ENCODE measurements around the gene NEURL1B. TPM values are rescaled to one million over a fixed set of nuclear protein-coding genes. Genes with fewer than 3 reads are reported as not detected.
A peak's percentile ranks its signal among the peaks of the same experiment; 100 is the strongest.

The NEURL1B gene
- total and polyA plus RNA-seq, 4 donors = 1.5 to 10.0 (median 5.5) TPM

DNA sequence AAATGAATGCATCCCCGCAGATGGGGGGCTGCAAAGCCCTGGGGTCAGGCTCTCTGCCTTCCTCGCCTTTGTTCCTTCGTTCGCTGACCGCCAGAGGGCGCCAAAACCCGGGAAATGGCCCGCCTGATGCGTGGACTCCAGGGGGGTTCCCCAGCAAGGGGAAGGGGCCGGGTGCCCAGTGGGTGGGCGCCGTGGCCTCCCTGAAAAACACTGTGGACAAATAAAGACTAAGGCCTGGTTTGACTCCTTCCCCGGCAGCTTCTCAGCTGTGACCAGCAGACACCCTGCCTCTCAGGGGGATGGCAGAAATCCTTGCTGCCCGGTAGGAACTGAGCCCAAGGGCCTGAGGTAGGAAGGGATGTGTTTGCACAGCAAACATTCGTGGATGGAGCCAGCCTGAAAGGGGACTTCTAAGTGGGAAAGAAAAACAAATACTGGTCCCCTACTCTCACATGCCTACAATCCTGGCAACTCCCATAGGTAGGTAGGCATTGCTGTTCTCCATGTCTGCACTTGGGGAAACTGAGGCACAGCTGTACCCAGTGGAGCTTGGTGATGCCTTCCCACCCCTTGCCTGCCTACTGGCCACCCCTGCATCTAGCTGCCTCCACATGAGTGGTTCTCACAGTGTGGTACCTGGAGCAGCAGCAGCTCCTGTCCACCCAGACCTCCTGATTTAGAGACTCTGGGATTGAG, 72.2 kb downstream of the NEURL1B start:
- H3K9ac ChIP-seq (ENCODE audit: low read depth in 1 of 2, low read length in 2 of 2) = peak overlapping the region in 1 of 2 donors; percentile 36
- WGBS = 1% methylated on average over 15 of the region's 15 CpGs
- H3K9me3 ChIP-seq (ENCODE audit: control insufficient read depth in 4 of 4, low read length in 3 of 4) = no peaks in the 10 kb centered on the region
- peaks cover 11 to 38% (median 22%) of the 10 kb centered on the region in 4 donors for H3K4me1 ChIP-seq (ENCODE audit: control insufficient read depth in 4 of 4, insufficient read depth in 4 of 4, low read length in 3 of 4)
- H3K36me3 ChIP-seq (ENCODE audit: control insufficient read depth in 4 of 4, insufficient read depth in 3 of 4, low read depth in 1 of 4, low read length in 3 of 4) = no peaks in the 10 kb centered on the region
- TF ChIP-seq JUND (IDR thresholded peaks at IDR 0.05) (no peak), HNF4A (conservative IDR thresholded peaks at IDR 0.05) (no peak), HNF4G (IDR thresholded peaks at IDR 0.05) (no peak), SP1 (IDR thresholded peaks at IDR 0.05) (no peak), RAD21 (IDR thresholded peaks at IDR 0.05) (peak; percentile 92 to 93), FOXA1 (IDR thresholded peaks at IDR 0.05) (no peak), NR2F2 (IDR thresholded peaks at IDR 0.05) (no peak)
- TF ChIP-seq, protein P1, sequence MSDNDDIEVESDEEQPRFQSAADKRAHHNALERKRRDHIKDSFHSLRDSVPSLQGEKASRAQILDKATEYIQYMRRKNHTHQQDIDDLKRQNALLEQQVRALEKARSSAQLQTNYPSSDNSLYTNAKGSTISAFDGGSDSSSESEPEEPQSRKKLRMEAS (IDR thresholded peaks at IDR 0.05) = no peak
- TF ChIP-seq, protein P2, sequence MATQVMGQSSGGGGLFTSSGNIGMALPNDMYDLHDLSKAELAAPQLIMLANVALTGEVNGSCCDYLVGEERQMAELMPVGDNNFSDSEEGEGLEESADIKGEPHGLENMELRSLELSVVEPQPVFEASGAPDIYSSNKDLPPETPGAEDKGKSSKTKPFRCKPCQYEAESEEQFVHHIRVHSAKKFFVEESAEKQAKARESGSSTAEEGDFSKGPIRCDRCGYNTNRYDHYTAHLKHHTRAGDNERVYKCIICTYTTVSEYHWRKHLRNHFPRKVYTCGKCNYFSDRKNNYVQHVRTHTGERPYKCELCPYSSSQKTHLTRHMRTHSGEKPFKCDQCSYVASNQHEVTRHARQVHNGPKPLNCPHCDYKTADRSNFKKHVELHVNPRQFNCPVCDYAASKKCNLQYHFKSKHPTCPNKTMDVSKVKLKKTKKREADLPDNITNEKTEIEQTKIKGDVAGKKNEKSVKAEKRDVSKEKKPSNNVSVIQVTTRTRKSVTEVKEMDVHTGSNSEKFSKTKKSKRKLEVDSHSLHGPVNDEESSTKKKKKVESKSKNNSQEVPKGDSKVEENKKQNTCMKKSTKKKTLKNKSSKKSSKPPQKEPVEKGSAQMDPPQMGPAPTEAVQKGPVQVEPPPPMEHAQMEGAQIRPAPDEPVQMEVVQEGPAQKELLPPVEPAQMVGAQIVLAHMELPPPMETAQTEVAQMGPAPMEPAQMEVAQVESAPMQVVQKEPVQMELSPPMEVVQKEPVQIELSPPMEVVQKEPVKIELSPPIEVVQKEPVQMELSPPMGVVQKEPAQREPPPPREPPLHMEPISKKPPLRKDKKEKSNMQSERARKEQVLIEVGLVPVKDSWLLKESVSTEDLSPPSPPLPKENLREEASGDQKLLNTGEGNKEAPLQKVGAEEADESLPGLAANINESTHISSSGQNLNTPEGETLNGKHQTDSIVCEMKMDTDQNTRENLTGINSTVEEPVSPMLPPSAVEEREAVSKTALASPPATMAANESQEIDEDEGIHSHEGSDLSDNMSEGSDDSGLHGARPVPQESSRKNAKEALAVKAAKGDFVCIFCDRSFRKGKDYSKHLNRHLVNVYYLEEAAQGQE (IDR thresholded peaks at IDR 0.05) = no peak
- TF ChIP-seq, protein P3, sequence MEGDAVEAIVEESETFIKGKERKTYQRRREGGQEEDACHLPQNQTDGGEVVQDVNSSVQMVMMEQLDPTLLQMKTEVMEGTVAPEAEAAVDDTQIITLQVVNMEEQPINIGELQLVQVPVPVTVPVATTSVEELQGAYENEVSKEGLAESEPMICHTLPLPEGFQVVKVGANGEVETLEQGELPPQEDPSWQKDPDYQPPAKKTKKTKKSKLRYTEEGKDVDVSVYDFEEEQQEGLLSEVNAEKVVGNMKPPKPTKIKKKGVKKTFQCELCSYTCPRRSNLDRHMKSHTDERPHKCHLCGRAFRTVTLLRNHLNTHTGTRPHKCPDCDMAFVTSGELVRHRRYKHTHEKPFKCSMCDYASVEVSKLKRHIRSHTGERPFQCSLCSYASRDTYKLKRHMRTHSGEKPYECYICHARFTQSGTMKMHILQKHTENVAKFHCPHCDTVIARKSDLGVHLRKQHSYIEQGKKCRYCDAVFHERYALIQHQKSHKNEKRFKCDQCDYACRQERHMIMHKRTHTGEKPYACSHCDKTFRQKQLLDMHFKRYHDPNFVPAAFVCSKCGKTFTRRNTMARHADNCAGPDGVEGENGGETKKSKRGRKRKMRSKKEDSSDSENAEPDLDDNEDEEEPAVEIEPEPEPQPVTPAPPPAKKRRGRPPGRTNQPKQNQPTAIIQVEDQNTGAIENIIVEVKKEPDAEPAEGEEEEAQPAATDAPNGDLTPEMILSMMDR (IDR thresholded peaks at IDR 0.05; ENCODE audit: low read depth, low read length, missing input control) = peak; percentile 74
- DNase-seq (ENCODE audit: low spot score) = peak; percentile 79
- H3K4me3 ChIP-seq (ENCODE audit: low read depth in 1 of 3, low read length in 3 of 3) = no peak overlapping the region
- no peaks in the 10 kb centered on the region for H3K27me3 ChIP-seq (ENCODE audit: control insufficient read depth in 4 of 4, insufficient read depth in 4 of 4, low read length in 3 of 4)
- H3K27ac ChIP-seq (ENCODE audit: low read depth in 1 of 2, low read length in 2 of 2) = peak overlapping the region in 1 of 2 donors; percentile 86

DNA sequence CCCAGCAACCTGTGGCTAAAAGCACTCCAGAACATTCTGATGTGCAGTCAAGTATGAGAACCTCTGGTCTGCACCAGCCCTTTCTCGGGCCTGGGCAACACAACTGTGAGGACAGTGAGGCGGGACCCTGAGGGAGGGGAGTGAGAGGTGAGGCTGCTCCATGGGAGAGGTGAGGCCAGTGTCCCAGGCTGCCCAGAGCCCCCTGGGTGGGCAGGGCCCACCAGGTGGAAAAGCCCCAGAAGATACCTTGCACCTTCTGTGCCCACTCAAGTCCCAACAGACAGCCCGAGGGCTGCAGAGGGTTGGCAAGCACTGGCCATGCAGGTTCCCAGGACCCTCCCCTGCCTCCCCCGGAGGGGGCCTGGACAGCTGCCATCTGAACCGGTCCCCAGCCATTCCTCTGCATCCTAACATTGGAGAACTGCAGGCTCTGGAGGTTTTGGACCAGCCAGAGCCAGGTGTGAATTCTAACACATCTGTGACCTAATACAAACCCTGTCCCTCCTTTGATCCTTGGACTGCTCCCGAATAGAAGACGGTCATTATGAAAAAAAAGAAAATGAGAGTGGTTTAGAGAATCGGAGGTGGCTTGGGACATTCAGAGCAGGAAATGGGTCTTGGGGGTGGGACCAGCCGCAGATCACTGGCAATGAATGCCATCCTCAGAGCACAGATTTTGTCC, 72.9 kb downstream of the NEURL1B start:
- no peak for TF ChIP-seq TAF1 (conservative IDR thresholded peaks at IDR 0.05)
- TF ChIP-seq, protein P2 (IDR thresholded peaks at IDR 0.05) = no peak
- TF ChIP-seq, protein P4, sequence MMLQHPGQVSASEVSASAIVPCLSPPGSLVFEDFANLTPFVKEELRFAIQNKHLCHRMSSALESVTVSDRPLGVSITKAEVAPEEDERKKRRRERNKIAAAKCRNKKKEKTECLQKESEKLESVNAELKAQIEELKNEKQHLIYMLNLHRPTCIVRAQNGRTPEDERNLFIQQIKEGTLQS (IDR thresholded peaks at IDR 0.05) = no peak
- TF ChIP-seq HNF4G (IDR thresholded peaks at IDR 0.05) = no peak
- TF ChIP-seq, protein P1 (IDR thresholded peaks at IDR 0.05) = no peak
- no peak for TF ChIP-seq FOXA2 (IDR thresholded peaks at IDR 0.05)
- no peak overlapping the region for H3K4me3 ChIP-seq (ENCODE audit: low read depth in 1 of 3, low read length in 3 of 3)
- no peaks in the 10 kb centered on the region for H3K27me3 ChIP-seq (ENCODE audit: control insufficient read depth in 4 of 4, insufficient read depth in 4 of 4, low read length in 3 of 4)
- H3K4me1 ChIP-seq (ENCODE audit: control insufficient read depth in 4 of 4, insufficient read depth in 4 of 4, low read length in 3 of 4) = peaks cover 11 to 38% (median 22%) of the 10 kb centered on the region in 4 donors
- no peaks in the 10 kb centered on the region for H3K9me3 ChIP-seq (ENCODE audit: control insufficient read depth in 4 of 4, low read length in 3 of 4)
- no peak for DNase-seq (ENCODE audit: low spot score)
- H3K27ac ChIP-seq (ENCODE audit: low read depth in 1 of 2, low read length in 2 of 2) = peak overlapping the region; percentile 86 to 89
- WGBS = 58% methylated on average over 9 of the region's 9 CpGs
- H3K9ac ChIP-seq (ENCODE audit: low read depth in 1 of 2, low read length in 2 of 2) = peak overlapping the region; percentile 24 to 36
- no peaks in the 10 kb centered on the region for H3K36me3 ChIP-seq (ENCODE audit: control insufficient read depth in 4 of 4, insufficient read depth in 3 of 4, low read depth in 1 of 4, low read length in 3 of 4)
